ENCODE measurements around the gene PALM3. TPM values are rescaled to one million over a fixed set of nuclear protein-coding genes. Genes with fewer than 3 reads are reported as not detected.

The PALM3 gene
- total RNA-seq, 1 experiment from 2014 or later = 3.3 TPM

DNA sequence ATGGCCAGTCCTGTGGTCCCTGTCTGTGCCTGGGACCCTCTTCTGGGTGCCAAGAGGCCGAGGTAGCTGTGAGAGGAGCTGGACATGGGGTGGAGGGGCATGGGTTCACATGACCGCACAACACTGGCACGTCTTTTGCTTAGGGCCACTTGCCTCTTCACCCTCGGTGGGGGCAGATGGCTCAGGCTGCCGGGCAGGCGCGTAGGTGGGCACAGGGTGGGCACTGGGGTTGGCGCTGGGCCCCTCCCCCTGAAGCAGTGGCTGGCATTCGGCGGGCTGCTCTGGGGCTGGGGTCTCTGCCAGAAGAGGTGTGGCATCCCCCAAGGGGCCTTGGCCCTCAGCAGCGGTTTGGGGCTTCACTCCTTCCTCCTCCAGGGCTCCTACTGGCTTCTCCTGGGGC is 8.4 kb downstream of the PALM3 start:
- Histone ChIP-seq H4K20me1 (ENCODE audit: insufficient read depth) (no peaks in the 10 kb centered on the region), H3K9ac (ENCODE audit: low read length) (no peak overlapping the region), H3K27ac (ENCODE audit: low read depth, low read length) (no peak overlapping the region), H3K4me1 (ENCODE audit: control insufficient read depth in 1 of 2, insufficient read depth in 2 of 2, low read length in 2 of 2) (peaks cover 6 to 16% of the 10 kb centered on the region in 2 experiments), H2AFZ (ENCODE audit: low read depth, low read length, poor library complexity, severe bottlenecking) (no peak overlapping the region), H3K27me3 (ENCODE audit: insufficient read depth, low read length) (no peaks in the 10 kb centered on the region), H3K4me2 (ENCODE audit: low read length) (no peak overlapping the region), H3K9me2 (ENCODE audit: insufficient read depth) (no peaks in the 10 kb centered on the region), H3K9me3 (ENCODE audit: control insufficient read depth in 1 of 2, insufficient read depth in 1 of 2, low read depth in 1 of 2, low read length in 2 of 2) (no peaks in the 10 kb centered on the region), H3K4me3 (replicated peaks in 1 of 2; ENCODE audit: low read depth in 1 of 2, low read length in 2 of 2) (no peak overlapping the region), H3K79me2 (ENCODE audit: insufficient read depth, low read length) (no peaks in the 10 kb centered on the region), H3K36me3 (ENCODE audit: control insufficient read depth in 1 of 2, insufficient read depth in 2 of 2, low read length in 2 of 2) (peaks cover 0 to 6% of the 10 kb centered on the region in 2 experiments; a peak in 2 of 4 replicates)
- ATAC-seq (no peak), DNase-seq (ENCODE audit: low read depth, low spot score) (no peak)
- TF ChIP-seq FOSL1 (IDR thresholded peaks at IDR 0.05; ENCODE audit: low read depth) (no peak), ZFX (IDR thresholded peaks at IDR 0.05) (no peak), SP1 (IDR thresholded peaks at IDR 0.05; ENCODE audit: low read depth) (no peak), YY1 (IDR thresholded peaks at IDR 0.05; ENCODE audit: extremely low read depth, insufficient replicate concordance, low read depth, low read length) (no peak), TCF7L2 (IDR thresholded peaks at IDR 0.05; ENCODE audit: borderline replicate concordance, extremely low read depth, insufficient read depth, insufficient read length) (no peak), ZNF274 (IDR thresholded peaks at IDR 0.05; ENCODE audit: low read depth, low read length) (no peak), EZH2 (IDR thresholded peaks at IDR 0.05) (no peak), EGR1 (IDR thresholded peaks at IDR 0.05; ENCODE audit: low read depth) (no peak), REST (IDR thresholded peaks at IDR 0.05; ENCODE audit: low read depth) (no peak), ZBTB33 (IDR thresholded peaks at IDR 0.05; ENCODE audit: extremely low read depth, insufficient replicate concordance, low read length) (no peak), POLR2A (IDR thresholded peaks at IDR 0.05; ENCODE audit: borderline replicate concordance, extremely low read depth, insufficient read depth, insufficient read length) (no peak), RAD21 (IDR thresholded peaks at IDR 0.05; ENCODE audit: low read depth) (no peak), SRF (IDR thresholded peaks at IDR 0.05; ENCODE audit: low read depth) (no peak), POLR2AphosphoS5 (IDR thresholded peaks at IDR 0.05; ENCODE audit: low read depth, low read length) (no peak), JUND (IDR thresholded peaks at IDR 0.05) (no peak), SIN3A (IDR thresholded peaks at IDR 0.05; ENCODE audit: low read depth) (no peak), CTCF (IDR thresholded peaks at IDR 0.05 in 2 of 3, conservative IDR thresholded peaks at IDR 0.05 in 1 of 3; ENCODE audit: borderline replicate concordance in 1 of 3, insufficient read depth in 1 of 3, low read depth in 2 of 3, low read length in 2 of 3) (no peak), CEBPB (IDR thresholded peaks at IDR 0.05; ENCODE audit: low read depth) (no peak)
- ChIA-PET POLR2A (no interaction called here), RAD21 (ENCODE audit: low non-redundant PET in 1 of 2, low total read pairs in 2 of 2, uncharacterized antibody in 2 of 2, unreplicated experiment in 2 of 2) (no interaction called here), CTCF (interaction anchor here (1.2 kb wide), 1 partner anchor 11 kb away, joined by 7 read pairs; no protein-coding TSS in a partner anchor)
- no TSS peak for BruUV-seq (replicated peaks)
- intact Hi-C loops (cut with micrococcal nuclease) = no loop called here

Measured in HCT116 (cell line).